Transverse colon (tissue), 4 donors: ENCODE measurements around the gene GGN.

Experiments
- CTCF ChIP-seq, 5 experiments: fragments of 200-600 bp in 3 of 5; fragments of 450-650 bp in 2 of 5; sonication (generic) in 3 of 5; IDR thresholded peaks; 1 replicate in 2 of 5; 2 replicates in 3 of 5; pipeline ENCODE4 v1.5.1; 2016 to 2017; ENCODE audit warnings: antibody characterized with exemption in 5 of 5, inconsistent platforms in 3 of 5, mild to moderate bottlenecking in 2 of 5, moderate library complexity in 1 of 5
- EP300 ChIP-seq: sonication (generic); formaldehyde crosslinking; IDR thresholded peaks from one replicate; pipeline ENCODE4 v1.6.1; 2017; ENCODE audit warnings: antibody characterized with exemption, low read depth
- POLR2A ChIP-seq: fragments of 450-650 bp; IDR thresholded peaks from one replicate; pipeline ENCODE4 v1.6.1; 2016; ENCODE audit warnings: antibody characterized with exemption, mild to moderate bottlenecking, moderate library complexity
- POLR2AphosphoS5 ChIP-seq, 3 donors: sonication (generic); formaldehyde crosslinking; IDR thresholded peaks; one replicate each; pipeline ENCODE4 v1.6.1; 2016; ENCODE audit warnings: antibody characterized with exemption in 3 of 3

DNA sequence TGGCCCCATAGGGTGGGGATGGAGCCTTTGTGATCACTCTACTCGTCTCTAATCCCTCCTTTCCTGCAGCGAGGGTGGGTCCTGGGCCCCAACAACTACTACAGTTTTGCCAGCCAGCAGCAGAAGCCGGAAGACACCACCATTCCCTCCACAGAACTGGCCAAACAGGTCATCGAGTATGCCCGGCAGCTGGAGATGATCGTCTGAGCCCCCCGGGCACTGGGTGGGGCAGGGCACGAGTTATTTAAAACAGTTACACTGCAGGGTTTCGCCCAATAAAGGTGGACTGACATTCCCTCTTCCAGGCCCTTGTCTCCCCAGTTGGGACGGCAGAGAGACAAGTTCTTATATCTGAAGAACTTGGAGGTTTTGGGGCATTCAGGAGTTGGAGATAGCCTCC, 4.7 kb downstream of the GGN start:
- no peak for TF ChIP-seq POLR2A
- no peak for TF ChIP-seq CTCF (IDR thresholded peaks at IDR 0.05)
- TF ChIP-seq EP300 = no peak
- TF ChIP-seq POLR2AphosphoS5 (IDR thresholded peaks at IDR 0.05) = no peak
